HT-29 (cell line): Measurements from ENCODE around the gene MOGAT1. TPM values are rescaled to one million over a fixed set of nuclear protein-coding genes. Genes with fewer than 3 reads are reported as not detected.

Source experiments
- DNase-seq: peaks from one replicate; pipeline ENCODE4 v3.0.0-alpha.2; 2015; ENCODE audit warnings: low spot score
- total RNA-seq: library from RNA; depleted of rRNA; stranded (reverse); fragments of >200 nt; shearing (Covaris generic); gene quantifications from 2 replicates; pipeline ENCODE4 v1.2.3, GENCODE V29; 2014; rRNA removed

The MOGAT1 gene, protein sequence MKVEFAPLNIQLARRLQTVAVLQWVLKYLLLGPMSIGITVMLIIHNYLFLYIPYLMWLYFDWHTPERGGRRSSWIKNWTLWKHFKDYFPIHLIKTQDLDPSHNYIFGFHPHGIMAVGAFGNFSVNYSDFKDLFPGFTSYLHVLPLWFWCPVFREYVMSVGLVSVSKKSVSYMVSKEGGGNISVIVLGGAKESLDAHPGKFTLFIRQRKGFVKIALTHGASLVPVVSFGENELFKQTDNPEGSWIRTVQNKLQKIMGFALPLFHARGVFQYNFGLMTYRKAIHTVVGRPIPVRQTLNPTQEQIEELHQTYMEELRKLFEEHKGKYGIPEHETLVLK
- total RNA-seq, result not detected in 2 replicates

DNA sequence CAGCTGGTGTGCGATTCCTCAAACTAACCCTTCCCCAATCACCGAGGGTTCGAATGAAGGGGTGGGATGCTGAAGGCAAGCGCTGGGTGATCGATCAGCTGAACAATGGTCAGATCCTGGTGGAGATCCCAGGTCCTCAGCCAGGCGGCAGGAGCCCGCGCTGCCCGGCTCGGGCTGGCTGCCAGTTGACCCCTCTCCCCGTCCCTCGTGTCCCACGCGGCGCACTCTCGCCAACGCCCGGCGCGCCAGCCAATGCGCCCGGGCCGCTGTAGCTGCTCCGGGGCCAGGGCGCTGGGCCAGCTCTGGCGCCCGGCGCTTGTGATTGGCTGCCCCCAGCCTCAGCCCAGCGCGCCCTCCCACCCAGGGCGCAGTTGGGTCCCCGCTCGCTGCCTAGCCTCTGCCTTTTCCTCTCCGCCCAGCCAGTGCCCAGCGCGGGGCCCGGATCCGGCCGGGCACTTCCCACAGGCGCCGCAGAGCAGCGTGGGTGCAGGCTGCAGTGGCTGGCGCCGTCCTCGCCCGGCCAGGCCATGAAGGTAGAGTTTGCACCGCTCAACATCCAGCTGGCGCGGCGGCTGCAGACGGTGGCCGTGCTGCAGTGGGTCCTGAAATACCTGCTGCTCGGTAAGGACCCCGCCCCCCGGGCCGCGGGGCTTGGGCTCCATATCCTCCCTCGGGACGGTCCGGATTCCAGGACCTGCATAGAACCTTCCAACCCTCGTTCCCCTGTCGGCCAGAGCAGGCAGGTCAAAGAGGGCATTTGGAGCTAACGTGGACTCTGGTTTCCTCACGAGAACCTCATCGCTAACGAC is at the start of gene MOGAT1:
TSS of gene MOGAT1 (plus strand) at position 400 of the 809 bp plus-strand sequence. CDS start at position 528, 128 bp downstream.
- DNase-seq, result no peak

DNA sequence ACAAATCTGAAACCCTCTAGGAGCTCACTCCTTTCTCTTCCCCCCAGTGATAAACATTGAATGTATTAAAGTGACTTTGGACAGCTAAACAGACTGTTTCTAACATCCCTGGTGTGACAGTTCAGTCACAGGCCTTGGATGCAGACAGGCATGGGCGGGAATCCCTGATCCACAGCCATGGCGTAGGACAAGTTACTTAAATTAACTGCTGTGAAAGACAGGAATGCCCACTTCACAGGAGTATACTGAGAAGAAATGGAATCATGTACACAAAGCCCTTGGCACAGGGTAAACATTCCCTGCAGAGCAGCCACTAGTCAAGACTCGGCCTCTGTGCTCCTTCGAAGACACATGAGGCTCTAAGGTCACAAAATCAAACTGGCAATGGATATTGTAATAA is 49.6 kb upstream of the MOGAT1 start:
- no peak for DNase-seq

DNA sequence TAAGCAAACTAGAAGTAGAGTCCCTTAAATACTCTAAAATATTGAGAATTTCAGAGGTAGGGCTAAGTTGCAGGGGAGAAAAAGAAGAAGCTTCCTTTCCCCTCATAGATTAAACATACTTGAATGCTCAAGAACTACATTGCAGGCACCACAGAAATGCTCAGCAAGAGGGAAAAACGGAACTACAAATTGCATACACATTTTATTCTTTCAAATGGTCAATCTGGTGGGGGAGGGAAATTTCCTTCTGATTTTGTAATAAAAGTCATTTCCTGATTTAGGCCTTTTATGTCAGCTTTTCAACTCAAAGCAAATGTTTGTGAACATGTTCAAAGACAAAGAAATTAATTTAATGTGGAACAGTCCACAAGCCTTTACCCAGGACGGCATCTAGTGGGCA is 48.5 kb upstream of the MOGAT1 start:
- no peak for DNase-seq

DNA sequence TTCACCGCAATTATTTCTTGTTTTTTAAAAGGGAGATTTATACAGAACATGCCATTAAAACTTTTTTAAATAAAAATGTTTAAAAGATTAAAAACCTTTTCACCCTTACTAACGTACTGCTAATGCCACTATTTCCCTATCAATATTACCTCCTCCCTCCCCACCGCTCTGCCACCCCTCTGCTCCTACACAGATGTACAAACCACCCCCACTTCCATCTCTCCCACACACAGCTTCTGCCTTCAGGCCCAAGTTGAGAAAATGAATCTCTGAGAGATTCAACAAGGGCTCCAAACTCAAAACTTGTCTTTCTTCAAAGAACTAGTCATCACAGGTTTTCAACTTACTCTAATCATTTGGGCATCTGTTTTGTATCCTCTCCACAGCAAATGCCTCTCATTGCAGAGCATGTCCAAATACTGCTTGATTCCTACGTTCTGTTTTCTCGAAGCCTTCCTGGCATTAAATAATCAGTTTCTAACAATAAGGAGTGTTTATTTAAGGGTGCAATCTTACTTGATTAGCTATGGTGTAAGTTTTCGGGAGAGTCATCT is 47.6 kb upstream of the MOGAT1 start:
- no peak for DNase-seq

DNA sequence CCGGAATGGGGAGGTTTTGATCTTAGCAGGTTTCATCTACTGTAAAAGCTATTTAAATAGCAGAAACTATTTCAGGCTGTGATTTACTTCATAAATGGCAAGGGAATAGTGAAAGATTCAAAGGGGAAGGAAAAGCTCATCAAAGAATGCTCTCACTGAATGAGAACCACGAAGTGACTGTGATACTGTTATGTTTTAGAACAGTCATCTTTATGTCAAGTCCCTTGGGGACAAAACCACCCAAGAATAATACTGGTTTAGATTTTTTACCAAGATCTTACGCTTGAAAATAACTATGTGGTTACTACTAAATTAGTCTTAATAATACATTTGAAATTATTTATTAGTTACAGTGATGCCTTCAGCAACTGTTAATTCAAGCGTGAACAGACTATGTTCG is 43.7 kb upstream of the MOGAT1 start:
- DNase-seq, result no peak

DNA sequence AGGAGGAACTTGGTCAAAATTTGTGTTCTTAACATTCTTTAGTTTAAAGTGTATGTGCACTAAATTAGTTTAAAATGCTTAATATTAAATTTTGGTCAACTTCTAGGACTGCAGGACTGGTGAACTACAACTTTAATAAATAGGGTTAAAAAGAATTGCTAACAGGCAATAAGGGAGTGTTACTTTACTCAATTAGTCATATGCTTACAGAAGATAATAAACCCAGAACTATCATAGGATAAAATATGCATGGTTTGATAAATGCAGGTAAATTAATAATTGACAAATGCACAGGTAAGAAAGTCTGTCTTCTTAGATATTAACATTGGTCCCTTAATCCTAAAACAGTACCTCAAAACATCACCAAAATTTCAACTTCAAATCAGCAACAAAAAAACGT is 36.2 kb upstream of the MOGAT1 start:
- DNase-seq, result no peak

DNA sequence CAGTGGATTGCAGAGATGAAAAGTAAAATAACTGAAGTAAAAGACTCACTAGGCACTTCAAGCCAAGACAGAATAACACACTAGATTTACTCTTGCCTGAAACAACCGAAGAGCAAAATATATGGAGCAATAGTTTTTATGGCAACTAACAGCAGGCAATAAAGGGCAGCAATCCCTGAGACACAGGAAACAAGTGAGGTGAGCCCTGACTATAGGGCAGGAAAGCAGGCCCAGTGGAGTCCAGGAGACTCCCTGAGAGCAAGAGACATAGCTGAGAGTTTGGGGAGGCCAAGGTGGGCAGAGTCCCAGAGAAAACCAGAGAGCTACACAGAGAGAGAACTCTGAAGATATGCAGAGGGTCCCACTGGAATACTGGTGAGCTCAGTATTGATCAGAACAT is 34.4 kb upstream of the MOGAT1 start:
- DNase-seq, result no peak

DNA sequence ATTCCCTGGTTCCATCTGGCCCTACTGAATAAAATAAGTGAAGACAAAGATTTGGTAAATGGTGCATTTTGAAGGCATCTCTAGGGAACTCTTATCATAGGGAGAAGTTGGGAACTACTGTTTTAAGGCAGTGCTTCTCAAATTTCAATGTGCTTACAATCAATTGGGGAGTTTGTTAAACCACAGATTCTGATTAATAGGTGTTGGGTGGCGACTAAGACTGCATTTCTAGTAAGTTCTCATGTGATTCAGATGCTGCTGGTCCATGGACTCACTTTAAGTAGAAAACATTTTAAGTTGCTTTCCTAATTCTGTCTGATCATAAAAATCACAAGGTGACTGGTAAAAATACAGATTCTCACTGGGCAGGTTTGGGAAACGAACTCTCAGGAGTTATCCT is 30.1 kb upstream of the MOGAT1 start:
- no peak for DNase-seq

DNA sequence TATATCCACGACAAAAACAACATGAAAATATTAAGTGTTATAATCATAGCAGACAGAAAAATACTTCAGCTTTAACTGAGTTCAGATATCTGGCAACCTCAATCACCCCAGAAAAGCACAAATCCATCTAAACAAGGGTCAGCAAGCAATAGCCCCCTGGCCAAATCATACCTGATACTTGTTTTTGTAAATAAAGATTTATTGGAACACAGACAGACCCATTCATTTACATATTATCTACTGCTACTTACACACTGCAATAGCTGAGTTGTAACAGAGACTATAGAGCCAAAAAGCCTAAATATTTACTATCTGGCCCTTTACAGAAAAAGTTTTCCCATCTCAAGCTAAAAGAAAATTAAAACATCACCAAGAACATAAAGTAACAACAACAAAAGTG is 28.3 kb upstream of the MOGAT1 start:
- DNase-seq, result no peak

DNA sequence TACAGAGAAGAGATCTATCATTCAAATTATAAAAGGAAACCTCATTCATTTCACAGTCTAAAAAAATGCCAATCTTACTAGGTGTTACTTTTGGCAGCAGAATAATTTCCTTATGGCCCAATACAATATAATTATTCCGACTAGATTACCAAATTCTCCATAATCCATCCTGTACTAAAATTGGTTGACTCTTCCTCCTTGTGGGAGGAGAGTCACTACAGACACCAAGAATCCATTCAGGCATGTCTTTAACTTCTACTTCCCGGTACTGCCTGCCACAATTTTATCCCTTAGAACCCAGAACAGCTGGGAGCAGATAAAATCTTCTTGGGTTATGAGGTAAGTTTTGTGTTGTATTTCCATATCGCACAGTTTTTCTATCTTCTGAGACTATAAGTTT is 25.4 kb upstream of the MOGAT1 start:
- DNase-seq, result no peak

DNA sequence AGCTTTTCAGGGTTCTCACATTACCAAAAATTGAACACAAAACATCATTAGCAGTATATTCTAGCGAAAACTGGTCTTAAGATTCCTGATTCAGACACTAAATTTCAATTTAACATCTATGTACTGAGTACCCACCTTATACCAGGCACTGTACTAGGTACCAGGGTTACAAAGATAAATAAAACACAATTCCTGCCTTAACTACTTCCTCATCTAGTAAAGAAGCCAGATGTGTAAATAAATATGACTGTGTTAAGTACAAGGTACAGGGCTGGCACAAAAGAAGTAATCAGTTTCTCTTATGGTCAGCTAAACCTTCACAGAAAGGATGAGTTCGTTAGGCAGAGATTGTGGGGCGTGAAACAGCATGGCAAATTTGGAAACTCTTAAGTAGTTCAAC is 21.7 kb upstream of the MOGAT1 start:
- DNase-seq, result no peak

DNA sequence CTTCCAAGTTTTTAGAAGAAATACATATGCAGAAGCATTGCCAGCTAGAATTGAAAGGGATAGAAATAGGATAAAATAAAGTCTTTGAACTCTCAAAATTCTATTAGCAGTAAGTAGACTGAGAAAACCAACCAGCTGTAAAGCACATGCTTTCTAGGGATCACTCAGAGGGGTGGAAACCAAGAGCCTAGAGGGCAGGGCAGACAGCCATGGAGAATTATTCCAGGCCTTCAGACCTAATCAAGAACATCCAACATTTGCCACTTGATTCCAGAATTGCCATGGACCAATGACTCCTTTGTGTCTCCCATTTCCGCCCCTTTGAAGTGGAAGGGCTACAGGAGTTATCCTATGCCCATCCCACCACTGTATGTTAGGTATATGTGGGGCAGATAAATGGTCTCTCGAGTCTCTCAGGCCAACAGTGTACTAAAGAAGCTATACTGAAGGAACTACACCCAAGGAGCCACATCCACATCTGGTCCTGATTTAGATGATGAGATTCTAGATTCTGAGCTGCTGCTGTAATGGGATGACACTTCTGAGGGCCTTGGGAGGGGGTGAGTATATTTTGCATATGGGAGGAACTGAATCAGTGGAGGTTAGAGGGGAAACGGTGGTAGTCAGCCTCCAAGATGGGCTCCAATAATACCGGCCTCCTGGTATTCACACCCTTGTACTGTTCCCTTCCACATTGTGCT is 19.6 kb upstream of the MOGAT1 start:
- DNase-seq, result no peak

DNA sequence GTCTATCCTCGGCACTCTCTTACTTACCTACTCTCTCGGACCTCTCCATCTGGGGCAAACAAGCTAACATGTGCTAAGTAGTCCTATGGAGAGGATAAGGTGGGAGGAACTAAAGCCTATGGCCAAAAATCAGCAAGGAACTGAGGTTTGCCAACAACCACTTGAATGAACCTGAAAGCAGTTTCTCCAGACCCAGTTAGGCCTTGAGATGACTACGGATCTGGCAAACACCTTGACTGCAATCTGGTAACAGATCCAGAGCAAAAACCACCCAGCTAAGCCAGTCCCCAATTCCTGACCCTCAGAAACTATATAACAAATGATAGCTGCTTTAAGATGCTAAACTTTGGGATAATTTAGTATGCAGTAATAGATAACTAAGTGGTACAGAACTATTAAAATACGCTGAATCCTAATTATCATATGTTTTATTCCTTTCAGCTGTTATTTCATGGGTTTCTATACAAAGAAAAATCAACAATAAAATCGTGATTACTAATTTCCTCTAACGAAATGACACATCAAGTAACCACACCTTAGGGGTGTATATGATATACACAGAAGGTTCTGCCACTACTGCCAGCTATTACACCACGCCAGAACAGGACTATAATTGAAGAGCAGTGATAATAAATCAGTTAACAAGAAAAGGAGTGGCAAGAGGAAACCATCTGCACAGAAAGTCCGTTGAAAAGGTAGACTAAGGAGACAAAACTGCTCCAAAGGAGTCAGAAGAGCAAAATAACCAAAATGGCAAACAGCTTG is 18.8 kb upstream of the MOGAT1 start:
- DNase-seq, result no peak

DNA sequence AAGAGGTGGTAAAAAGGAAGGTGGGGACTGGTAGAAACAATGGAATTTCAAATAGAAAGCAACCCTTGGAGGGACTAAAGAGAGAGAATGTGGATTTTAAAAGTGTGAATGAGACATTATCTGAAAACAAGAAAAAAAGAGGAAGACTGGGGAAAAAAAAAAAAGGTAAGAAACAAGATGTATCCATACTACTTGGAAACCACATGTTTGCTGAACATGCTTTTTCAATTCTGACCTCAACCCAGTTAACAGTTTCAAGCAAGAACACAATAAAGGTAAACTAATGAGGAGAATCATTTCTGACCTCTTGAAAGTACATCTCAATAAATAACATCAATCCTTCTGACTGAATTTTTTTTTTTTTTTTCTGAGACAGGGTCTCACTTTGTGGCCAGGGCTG is 18.2 kb upstream of the MOGAT1 start:
- no peak for DNase-seq

DNA sequence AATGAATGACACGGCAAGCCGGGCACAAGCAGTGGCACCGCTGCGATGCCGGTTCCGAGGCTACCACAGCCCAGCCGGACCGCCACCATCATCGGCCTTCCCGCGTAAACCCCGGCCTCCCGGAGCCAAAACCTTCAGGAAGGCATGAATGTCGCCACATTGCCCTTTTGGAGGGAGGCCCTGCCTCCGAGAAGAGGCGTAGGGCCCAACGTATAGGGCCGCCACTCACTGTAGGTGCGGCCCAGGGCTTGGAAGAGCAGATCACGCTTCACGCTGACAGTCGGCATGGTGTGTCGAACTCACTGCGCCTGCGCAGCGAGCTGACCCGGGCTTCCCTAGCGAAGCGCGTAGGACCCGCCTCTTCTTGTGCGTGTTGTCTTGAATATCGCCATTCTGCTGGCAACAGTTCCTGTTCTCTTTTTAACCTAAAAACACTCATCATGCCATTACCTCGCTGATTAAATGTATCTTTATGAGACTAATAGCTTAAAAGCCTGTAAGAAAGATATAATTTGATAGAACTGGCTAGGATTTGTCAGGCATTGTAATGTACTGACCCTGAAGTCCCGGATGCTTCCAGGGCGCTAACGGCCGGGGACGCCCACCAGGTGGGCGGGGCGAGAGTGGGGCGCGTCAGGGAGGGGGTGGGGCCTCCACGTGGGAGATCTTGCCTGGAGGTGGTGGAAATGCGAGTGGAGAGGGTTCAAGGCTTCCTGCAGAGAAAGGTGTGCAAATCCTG is 15.5 kb upstream of the MOGAT1 start, which contains the start of gene FARSB:
TSS of gene FARSB (minus strand) at position 306 of the 739 bp plus-strand sequence. CDS start at position 287, 19 bp downstream.
- peak; percentile 99 for DNase-seq

DNA sequence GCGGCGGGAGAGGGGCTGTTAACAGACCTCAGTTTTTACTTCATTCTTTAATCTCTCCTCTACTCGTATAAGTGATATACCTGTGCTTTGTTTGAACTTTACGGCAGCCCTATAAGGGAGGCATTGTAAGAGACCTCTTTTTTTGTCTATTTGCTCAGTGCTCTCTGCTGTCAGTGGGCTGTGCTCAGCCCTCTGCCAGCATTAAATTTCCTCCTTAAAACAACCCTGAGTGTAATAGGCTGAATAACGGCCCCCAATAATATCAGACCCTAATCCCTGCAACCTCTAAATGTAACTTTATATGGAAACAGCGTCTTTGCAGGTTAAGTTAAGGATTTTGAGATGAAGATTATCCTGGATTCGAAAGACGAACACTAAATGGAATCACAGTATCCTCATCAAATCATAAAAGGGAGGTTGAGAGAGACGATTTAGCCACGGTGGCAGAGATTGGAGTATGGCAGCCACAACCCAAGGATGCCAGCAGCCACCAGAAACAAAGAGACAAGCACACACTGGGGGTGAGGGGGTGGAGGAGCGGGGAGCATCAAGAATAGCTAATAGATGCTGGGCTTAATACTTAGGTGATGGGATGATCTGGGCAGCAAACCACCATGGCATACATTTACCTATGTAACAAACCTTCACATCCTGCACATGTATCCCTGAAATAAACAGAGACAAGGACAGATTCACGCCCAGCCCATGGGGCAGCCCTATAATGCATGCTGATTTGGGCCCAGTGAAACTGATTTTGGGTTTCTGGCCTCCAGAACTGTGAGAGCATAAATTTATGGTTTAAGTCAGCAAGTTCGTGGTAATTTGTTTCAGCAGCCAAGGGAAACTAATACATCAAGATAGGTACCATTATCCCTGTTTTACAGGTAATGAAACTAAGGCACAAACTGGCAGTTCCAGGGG is 14.7 kb upstream of the MOGAT1 start:
- DNase-seq, result no peak

DNA sequence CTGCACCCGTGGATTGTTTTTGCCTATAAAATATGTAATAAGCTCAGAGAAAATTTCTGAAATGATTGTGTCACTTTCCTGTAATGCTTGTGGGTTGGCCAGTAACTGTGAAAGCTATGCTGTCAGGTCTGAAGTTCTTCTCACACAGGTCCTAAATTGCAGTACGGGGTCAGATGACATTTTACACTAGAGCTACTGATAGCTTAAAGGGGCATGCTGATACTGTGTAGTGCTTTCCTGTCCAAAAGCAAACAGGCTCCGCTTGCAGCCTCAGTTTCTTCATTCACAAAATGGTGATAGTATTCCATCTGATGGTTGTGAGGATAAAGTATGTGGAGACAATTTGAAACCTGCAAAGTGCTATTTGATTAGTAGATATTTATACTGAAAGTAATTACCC is 8.0 kb upstream of the MOGAT1 start:
- DNase-seq, result no peak

DNA sequence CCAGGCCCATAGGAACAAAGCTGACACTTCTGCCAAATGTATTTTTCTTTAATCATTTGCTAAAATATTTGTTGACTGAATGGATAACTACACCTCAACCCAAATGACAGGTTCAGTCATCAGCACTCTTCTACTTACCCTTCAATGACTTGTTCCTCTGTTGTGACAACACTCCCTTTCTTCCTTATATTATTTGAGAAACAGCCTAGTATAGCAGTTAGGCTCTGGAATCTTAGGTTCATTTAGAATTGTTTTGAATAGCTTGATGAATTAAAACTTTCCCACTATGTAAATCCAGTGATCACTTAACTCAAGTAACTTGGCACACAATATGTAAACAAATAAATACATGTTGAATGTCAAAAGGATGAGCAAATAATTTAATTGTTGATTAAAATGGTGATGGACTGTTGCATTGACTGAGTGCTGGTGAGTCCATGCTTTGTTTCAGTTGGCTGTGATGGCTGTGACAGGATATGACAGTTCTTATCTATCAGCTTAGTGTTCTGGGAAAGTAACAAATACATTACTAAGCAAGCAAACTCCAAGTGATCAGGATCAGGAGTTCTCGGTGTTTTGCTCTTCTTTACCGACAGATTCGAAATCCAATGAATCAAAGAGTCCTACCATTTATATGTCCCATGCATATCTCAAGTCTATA is 2.8 kb upstream of the MOGAT1 start:
- no peak for DNase-seq

DNA sequence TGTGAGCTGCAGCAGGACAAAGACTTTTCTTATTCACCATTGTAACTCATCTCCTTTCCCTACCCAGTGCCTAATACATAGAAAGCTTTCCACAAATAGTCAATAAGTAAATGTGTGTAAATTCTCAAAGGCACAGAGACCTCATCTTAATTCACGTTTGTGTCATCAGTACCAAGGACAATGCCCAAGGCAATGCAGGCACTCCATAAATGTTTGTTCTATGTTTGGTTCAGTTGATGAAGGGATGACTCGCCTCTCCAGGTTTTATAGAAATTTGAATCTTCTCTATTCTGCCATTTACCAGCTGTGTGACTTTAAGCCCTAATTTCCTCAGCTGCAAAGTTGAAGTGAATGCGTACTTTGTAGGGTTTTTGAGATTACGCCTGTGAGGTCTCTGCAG is 2.1 kb upstream of the MOGAT1 start:
- DNase-seq, result no peak
